GM12892 (cell line): ENCODE measurements around the gene BRMS1.
"Not testable (repeated sequence)": the region's sequence is repeated elsewhere in the genome, so short reads cannot be mapped to it uniquely, and the experiment has no call there.

Experiments
- DNase-seq: peaks from one replicate; pipeline ENCODE4 v3.0.0; 2011; ENCODE audit not compliant: insufficient read length
- FAIRE-seq: peaks from 2 replicates; lab custom pipeline; 2011; peaks lifted over from hg19 to GRCh38; lab: Jason Lieb, UNC
- POLR2A ChIP-seq: IDR thresholded peaks from 2 replicates; pipeline ENCODE4 v1.6.1; 2011; ENCODE audit warnings: low read depth, low read length, control low read depth
- POLR2AphosphoS5 ChIP-seq: IDR thresholded peaks from 2 replicates; pipeline ENCODE4 v1.6.1; 2011; ENCODE audit warnings: low read depth, low read length, control low read depth
- TAF1 ChIP-seq: IDR thresholded peaks from 2 replicates; pipeline ENCODE4 v1.6.1; 2011; ENCODE audit warnings: low read depth, mild to moderate bottlenecking, control low read depth, low read length, borderline replicate concordance

The BRMS1 gene

GRCh38 chr11:66324664-66325063 is 20.2 kb downstream of the BRMS1 start:
- no peak for TF ChIP-seq POLR2AphosphoS5
- TF ChIP-seq POLR2A, result no peak
- TF ChIP-seq TAF1, result no peak
- DNase-seq (no peak), FAIRE-seq (no peak)

- TF ChIP-seq TAF1 (no peak), POLR2AphosphoS5 (no peak), POLR2A (no peak)
- DNase-seq (no peak), FAIRE-seq (no peak)
Measured at GRCh38 chr11:66323684-66324083, 21.2 kb downstream of the BRMS1 start.

GRCh38 chr11:66322732-66323427 is 22.0 kb downstream of the BRMS1 start:
- FAIRE-seq (no peak), DNase-seq (no peak)
- TF ChIP-seq POLR2A, result no peak
- TF ChIP-seq POLR2AphosphoS5, result no peak
- TF ChIP-seq TAF1, result no peak

GRCh38 chr11:66321606-66322005 is 23.3 kb downstream of the BRMS1 start:
- no peak for FAIRE-seq
- TF ChIP-seq POLR2AphosphoS5 (no peak), TAF1 (no peak), POLR2A (no peak)
- no peak for DNase-seq

- DNase-seq, FAIRE-seq: not testable (repeated sequence)
Measured at GRCh38 chr11:66320748-66321147, 24.2 kb downstream of the BRMS1 start.

- FAIRE-seq, result not testable (repeated sequence)
Measured at GRCh38 chr11:66320289-66320688, 24.6 kb downstream of the BRMS1 start.

GRCh38 chr11:66318600-66318970 is 26.3 kb downstream of the BRMS1 start:
- no peak for TF ChIP-seq POLR2A
- no peak for TF ChIP-seq POLR2AphosphoS5
- TF ChIP-seq TAF1, result no peak
- FAIRE-seq (no peak), DNase-seq (no peak)

More at GRCh38 chr11:66320289-66320688, 24.6 kb downstream of the BRMS1 start:
- DNase-seq, result not testable (repeated sequence)

GRCh38 chr11:66317723-66318599 is 26.9 kb downstream of the BRMS1 start:
- TF ChIP-seq POLR2A (no peak), TAF1 (no peak), POLR2AphosphoS5 (no peak)
- FAIRE-seq, result no peak
- no peak for DNase-seq

GRCh38 chr11:66317322-66317722 is 27.6 kb downstream of the BRMS1 start:
- FAIRE-seq (no peak), DNase-seq (no peak)
- TF ChIP-seq POLR2A, result no peak
- no peak for TF ChIP-seq TAF1

- TF ChIP-seq TAF1, result no peak
- TF ChIP-seq POLR2AphosphoS5, result no peak
- TF ChIP-seq POLR2A, result no peak
- FAIRE-seq, result no peak
- DNase-seq, result no peak
Measured at GRCh38 chr11:66316849-66317251, 28.1 kb downstream of the BRMS1 start, which contains the start of gene CD248. Gene CD248, minus strand, starts transcription at chr11:66317044. Its CDS starts 17 bp downstream, at chr11:66317027.

- DNase-seq (no peak), FAIRE-seq (no peak)
- no peak for TF ChIP-seq POLR2A
- TF ChIP-seq TAF1, result no peak
- no peak for TF ChIP-seq POLR2AphosphoS5
Measured at GRCh38 chr11:66315921-66316811, 28.7 kb downstream of the BRMS1 start.

GRCh38 chr11:66315498-66315885 is 29.4 kb downstream of the BRMS1 start:
- no peak for FAIRE-seq
- DNase-seq, result no peak
- no peak for TF ChIP-seq POLR2A
- no peak for TF ChIP-seq TAF1
- no peak for TF ChIP-seq POLR2AphosphoS5
